GM12878 (cell line): ENCODE data around the gene TSC22D3. TPM values are rescaled to one million over a fixed set of nuclear protein-coding genes. Genes with fewer than 3 reads are reported as not detected.
A peak's percentile ranks its signal among the peaks of the same experiment; 100 is the strongest.

Experiments
- ATAC-seq: fragments of 200-7000 bp; cut with Tn5 transposase; 3 replicates; pipeline ENCODE4 v1.9.1; 2020; ENCODE audit warnings: mild to moderate bottlenecking, moderate library complexity
- BruUV-seq: library from RNA; stranded (reverse); fragments of 400-500 nt; replicated peaks from 2 replicates; lab custom pipeline; 2021; lab: Mats Ljungman, UMichigan
- CTCF ChIA-PET: fragments of 300-600 bp; sonication (Branson Sonifier 250); formaldehyde crosslinking; extraction: SDS; loops from one replicate; lab custom pipeline; 2021; ENCODE audit warnings: inconsistent platforms; lab: Yijun Ruan, JAX
- POLR2A ChIA-PET: fragments of 350-600 bp; formaldehyde crosslinking; extraction: SDS; loops from one replicate; lab custom pipeline; 2021; ENCODE audit warnings: inconsistent platforms; lab: Charles Lee
- RAD21 ChIA-PET: fragments of 300-600 bp; sonication (Branson Sonifier 250); formaldehyde crosslinking; loops from one replicate; lab custom pipeline; 2023; ENCODE audit warnings: antibody characterized with exemption; ENCODE audit not compliant: unreplicated experiment; lab: Charles Lee
- SMC1A ChIA-PET: fragments of 300-600 bp; sonication (Branson Sonifier 250); formaldehyde crosslinking; loops from one replicate; lab custom pipeline; 2023; ENCODE audit not compliant: unreplicated experiment, uncharacterized antibody; lab: Charles Lee
- DNase-seq: peaks from one replicate; pipeline ENCODE4 v3.0.0-alpha.2; 2011; ENCODE audit warnings: low read depth, low spot score
- FAIRE-seq: peaks from 3 replicates; lab custom pipeline; 2011; peaks lifted over from hg19 to GRCh38; lab: Jason Lieb, UNC
- H2AFZ ChIP-seq: 2 replicates; pipeline ENCODE4 v1.6.0; 2011; ENCODE audit warnings: low read depth, low read length, control low read depth; ENCODE audit not compliant: control insufficient read depth
- H3K27ac ChIP-seq: 2 replicates; pipeline ENCODE4 v1.5.1; 2011; ENCODE audit warnings: control low read depth; ENCODE audit not compliant: control insufficient read depth, insufficient read depth
- H3K27me3 ChIP-seq, 2 experiments: replicated peaks in 1 of 2; 2 replicates each; pipeline versions ENCODE4 v1.6.0 to v1.6.1; 2011; ENCODE audit warnings: low read length in 1 of 2; ENCODE audit not compliant: control insufficient read depth in 2 of 2, insufficient read depth in 2 of 2
- H3K36me3 ChIP-seq, 2 experiments: 2 replicates each; pipeline ENCODE4 v1.5.1; 2011; ENCODE audit warnings: low read length in 1 of 2; ENCODE audit not compliant: control insufficient read depth in 2 of 2, insufficient read depth in 2 of 2
- H3K4me1 ChIP-seq: 2 replicates; pipeline ENCODE4 v1.6.1; 2011; ENCODE audit warnings: mild to moderate bottlenecking, low read length, moderate library complexity, mixed read lengths; ENCODE audit not compliant: control insufficient read depth, insufficient read depth
- H3K4me2 ChIP-seq: 2 replicates; pipeline ENCODE4 v1.6.0; 2011; ENCODE audit warnings: control low read depth; ENCODE audit not compliant: control insufficient read depth, insufficient read depth
- H3K4me3 ChIP-seq: fragments of 200-600 bp; sonication (generic); 2 replicates; pipeline ENCODE4 v1.5.1; 2016
- H3K79me2 ChIP-seq: 2 replicates; pipeline ENCODE4 v1.6.0; 2011; ENCODE audit warnings: low read length; ENCODE audit not compliant: control insufficient read depth, insufficient read depth
- H3K9ac ChIP-seq: 2 replicates; pipeline ENCODE4 v1.8.0; 2011; ENCODE audit warnings: low read length, control low read depth, mixed read lengths; ENCODE audit not compliant: control insufficient read depth, insufficient read depth
- H3K9me3 ChIP-seq: replicated peaks from 3 replicates; pipeline ENCODE4 v1.5.1; 2011; ENCODE audit warnings: mild to moderate bottlenecking, low read length; ENCODE audit not compliant: control insufficient read depth, insufficient read depth
- H4K20me1 ChIP-seq: 2 replicates; pipeline ENCODE4 v1.6.0; 2011; ENCODE audit not compliant: control insufficient read depth, insufficient read depth
- CBFB ChIP-seq: IDR thresholded peaks from 2 replicates; pipeline ENCODE4 v1.6.1; 2016; ENCODE audit warnings: antibody characterized with exemption, low read depth
- CEBPB ChIP-seq, 2 experiments: fragments of 150-350 bp in 1 of 2; IDR thresholded peaks; 2 replicates each; pipeline ENCODE4 v1.6.1; 2012 to 2014; ENCODE audit warnings: low read depth in 2 of 2, low read length in 2 of 2, borderline replicate concordance in 1 of 2, inconsistent platforms in 1 of 2
- CUX1 ChIP-seq: IDR thresholded peaks from 2 replicates; pipeline ENCODE4 v1.6.1; 2012; ENCODE audit warnings: improper control_type of control experiment, low read depth, low read length; ENCODE audit not compliant: insufficient replicate concordance
- HDAC6 ChIP-seq: fragments of 200-600 bp; sonication (generic); IDR thresholded peaks from one replicate; pipeline ENCODE4 v1.8.0; 2017; ENCODE audit warnings: antibody characterized with exemption; ENCODE audit not compliant: unreplicated experiment
- IKZF2 ChIP-seq, 2 experiments: fragments of 450-650 bp; IDR thresholded peaks; 2 replicates each; pipeline ENCODE4 v1.6.1; 2017; ENCODE audit warnings: mild to moderate bottlenecking in 2 of 2, moderate library complexity in 2 of 2
- KDM1A ChIP-seq: fragments of 200-600 bp; sonication (generic); IDR thresholded peaks from 2 replicates; pipeline ENCODE4 v1.6.1; 2016; ENCODE audit warnings: borderline replicate concordance
- MEF2A ChIP-seq: IDR thresholded peaks from 2 replicates; pipeline ENCODE4 v1.6.1; 2011; ENCODE audit warnings: low read depth, mild to moderate bottlenecking, low read length, moderate library complexity; ENCODE audit not compliant: insufficient read depth
- MEF2B ChIP-seq: fragments of 450-650 bp; IDR thresholded peaks from 2 replicates; pipeline ENCODE4 v1.6.1; 2018; ENCODE audit warnings: mild to moderate bottlenecking, moderate library complexity; ENCODE audit not compliant: partially characterized antibody, poor library complexity, severe bottlenecking
- NFIC ChIP-seq: IDR thresholded peaks from 2 replicates; pipeline ENCODE4 v1.6.1; 2012; ENCODE audit warnings: low read depth, mild to moderate bottlenecking, inconsistent platforms, low read length, moderate library complexity
- SMAD1 ChIP-seq: fragments of 450-650 bp; IDR thresholded peaks from 2 replicates; pipeline ENCODE4 v1.6.1; 2018; ENCODE audit warnings: mild to moderate bottlenecking, low read depth; ENCODE audit not compliant: partially characterized antibody
- STAT1 ChIP-seq: fragments of 450-650 bp; conservative IDR thresholded peaks from 2 replicates; pipeline ENCODE4 v1.6.1; 2014; ENCODE audit warnings: antibody characterized with exemption, mild to moderate bottlenecking
- TARDBP ChIP-seq: IDR thresholded peaks from 2 replicates; pipeline ENCODE4 v1.6.1; 2016; ENCODE audit warnings: borderline replicate concordance
- TCF12 ChIP-seq: IDR thresholded peaks from 2 replicates; pipeline ENCODE4 v1.6.1; 2011; ENCODE audit warnings: low read depth, mild to moderate bottlenecking, low read length
- WGBS: methylation state at CpG from one replicate; pipeline ENCODE4 v1.1.6; 2016; ENCODE audit warnings: low lambda C conversion rate; ENCODE audit not compliant: insufficient replicate concordance, insufficient coverage; ENCODE audit errors: missing lambda C conversion rate; 5-methylcytosine and 5-hydroxymethylcytosine counted together
- in situ Hi-C: fragments of 300-500 bp; cut with MboI; formaldehyde crosslinking; loops from 9 replicates; pipeline ENCODE4 v1.14.3; 2018; ENCODE audit warnings: mixed read lengths
- intact Hi-C: fragments of 100-400 bp; cut with micrococcal nuclease; formaldehyde crosslinking; loops from one replicate; pipeline ENCODE4 v1.14.2; 2022; ENCODE audit not compliant: unreplicated experiment
- polyA plus RNA-seq, 11 experiments: library from polyadenylated mRNA; depleted of rRNA in 4 of 11; unstranded in 6 of 11; stranded (reverse) in 5 of 11; fragments of >200 nt; fragmentation: Nextera tagmentation in 4 of 11; fragmentation: Illumina TruSeq in 1 of 11; extraction: Ambion mirVana in 4 of 11; extraction: Trizol in 1 of 11; gene quantifications; 1 replicate in 1 of 11; 2 replicates in 10 of 11; pipeline versions ENCODE4 v1.2.1 to v1.2.3, GENCODE V29; 2011 to 2016; ENCODE audit warnings: inconsistent platforms in 2 of 11, missing spikeins in 2 of 11, low read depth in 1 of 11
- total RNA-seq, 4 experiments: library from RNA; depleted of rRNA in 3 of 4; stranded (reverse); fragments of >200 nt in 3 of 4; fragmentation: Illumina TruSeq in 1 of 4; extraction: Trizol in 1 of 4; gene quantifications; 2 replicates each; pipeline versions ENCODE4 v1.2.1 to v1.2.3, GENCODE V29; 2013 to 2021

The TSC22D3 gene
- total and polyA plus RNA-seq, 10 of the 15 experiments (the other 5 are each of a cell fraction or from before 2014, with no cell fraction given), result 4.6 to 122 (median 16.1) TPM

GRCh38 chrX:107710617-107711391, 64.8 kb downstream of the TSC22D3 start:
- Histone ChIP-seq H3K9me3 (no peaks in the 10 kb centered on the region; the same call in 2 of the 3 replicates), H3K27me3 (no peaks in the 10 kb centered on the region), H3K79me2 (peaks cover 8% of the 10 kb centered on the region), H3K4me1 (peaks cover 15% of the 10 kb centered on the region), H2AFZ (no peak overlapping the region), H3K27ac (peak overlapping the region; percentile 83), H3K4me3 (peak overlapping the region; percentile 51; the same call in 1 of the 2 replicates), H4K20me1 (peaks cover 4% of the 10 kb centered on the region; the same call in 1 of the 2 replicates), H3K9ac (peak overlapping the region; percentile 49), H3K36me3 (no peaks in the 10 kb centered on the region), H3K4me2 (peak overlapping the region; percentile 46)
- in situ Hi-C loops (loop anchor here (5.0 kb wide), 1 partner anchor 34 kb away; no protein-coding TSS in a partner anchor), intact Hi-C loops (loop anchor here (1.0 kb wide), 1 partner anchor 37 kb away; no protein-coding TSS in a partner anchor)
- no TSS peak for BruUV-seq
- POLR2A ChIA-PET, result interaction anchor here (0.6 to 18.2 kb wide), 12 partner anchors 10 to 176 kb away, joined by 3 to 287 read pairs (median 4); partner anchors contain the start of gene TSC22D3
- DNase-seq (peak; percentile 87), ATAC-seq (peak; percentile 74), FAIRE-seq (peak; percentile 96)
- CTCF ChIA-PET, result interaction anchor here (1.2 to 4.7 kb wide), 9 partner anchors 9 to 64 kb away, joined by 3 to 89 read pairs (median 5); partner anchors contain the start of gene TSC22D3
- SMC1A ChIA-PET, result interaction anchor here (1.0 to 16.4 kb wide), 9 partner anchors 9 to 51 kb away, joined by 3 to 425 read pairs (median 5); no protein-coding TSS in a partner anchor
- RAD21 ChIA-PET, result interaction anchor here (0.7 to 15.7 kb wide), 16 partner anchors 8 to 66 kb away, joined by 3 to 444 read pairs (median 6); partner anchors contain the start of genes NCBP2L and TSC22D3
- 2% methylated on average over 7 of the region's 7 CpGs for WGBS
- TF ChIP-seq SMAD1, result peak; percentile 85
- 0 out of 2 replicates have a peak, but pooled peaks have one; percentile 40 for TF ChIP-seq MEF2A
- TF ChIP-seq CUX1, result peak; percentile 83
- no peak for TF ChIP-seq TARDBP
- TF ChIP-seq MEF2B, result peak; percentile 99
- no peak for TF ChIP-seq CEBPB (IDR thresholded peaks at IDR 0.05; ENCODE audit: borderline replicate concordance in 1 of 2, low read depth in 2 of 2, low read length in 2 of 2)
- no peak for TF ChIP-seq TCF12
- no peak for TF ChIP-seq STAT1
- peak; percentile 48 for TF ChIP-seq NFIC
- TF ChIP-seq KDM1A, result no peak
- TF ChIP-seq HDAC6, result no peak
- peak; percentile 71 to 79 for TF ChIP-seq IKZF2 (IDR thresholded peaks at IDR 0.05)
- no peak for TF ChIP-seq CBFB
